Duodenal mucosa (tissue), 2 donors: Measurements from ENCODE around the gene GPRC5A.

Source experiments
- H3K27ac ChIP-seq: one replicate; pipeline ENCODE4 v1.7.0; 2013; ENCODE audit warnings: low read depth, low read length
- H3K27me3 ChIP-seq, 2 donors: one replicate each; pipeline ENCODE4 v1.7.0; 2013; ENCODE audit warnings: low read length in 2 of 2, control low read depth in 1 of 2; ENCODE audit not compliant: insufficient read depth in 2 of 2, control insufficient read depth in 1 of 2
- H3K36me3 ChIP-seq, 2 donors: one replicate each; pipeline ENCODE4 v1.7.0; 2013; ENCODE audit warnings: low read length in 2 of 2, control low read depth in 1 of 2; ENCODE audit not compliant: insufficient read depth in 2 of 2, control insufficient read depth in 1 of 2
- H3K4me1 ChIP-seq, 2 donors: one replicate each; pipeline ENCODE4 v1.7.0; 2013; ENCODE audit warnings: low read length in 2 of 2, control low read depth in 1 of 2; ENCODE audit not compliant: insufficient read depth in 2 of 2, control insufficient read depth in 1 of 2
- H3K4me3 ChIP-seq, 2 donors: one replicate each; pipeline ENCODE4 v1.7.0; 2013; ENCODE audit warnings: low read length in 2 of 2, low read depth in 1 of 2
- H3K9ac ChIP-seq, 2 donors: one replicate each; pipeline ENCODE4 v1.7.0; 2013; ENCODE audit warnings: low read length in 2 of 2, low read depth in 1 of 2
- H3K9me3 ChIP-seq, 2 donors: one replicate each; pipeline ENCODE4 v1.7.0; 2013; ENCODE audit warnings: low read length in 2 of 2, control low read depth in 1 of 2; ENCODE audit not compliant: control insufficient read depth in 1 of 2

Gene GPRC5A

GRCh38 chr12:12898136-12898717 is 6.9 kb downstream of the GPRC5A start:
- no peak overlapping the region for H3K27ac ChIP-seq
- no peak overlapping the region for H3K4me3 ChIP-seq
- peaks cover 20 to 23% of the 10 kb centered on the region in 2 donors for H3K4me1 ChIP-seq
- H3K9me3 ChIP-seq = no peaks in the 10 kb centered on the region
- no peak overlapping the region for H3K9ac ChIP-seq
- no peaks in the 10 kb centered on the region for H3K36me3 ChIP-seq
- no peaks in the 10 kb centered on the region for H3K27me3 ChIP-seq

DNA sequence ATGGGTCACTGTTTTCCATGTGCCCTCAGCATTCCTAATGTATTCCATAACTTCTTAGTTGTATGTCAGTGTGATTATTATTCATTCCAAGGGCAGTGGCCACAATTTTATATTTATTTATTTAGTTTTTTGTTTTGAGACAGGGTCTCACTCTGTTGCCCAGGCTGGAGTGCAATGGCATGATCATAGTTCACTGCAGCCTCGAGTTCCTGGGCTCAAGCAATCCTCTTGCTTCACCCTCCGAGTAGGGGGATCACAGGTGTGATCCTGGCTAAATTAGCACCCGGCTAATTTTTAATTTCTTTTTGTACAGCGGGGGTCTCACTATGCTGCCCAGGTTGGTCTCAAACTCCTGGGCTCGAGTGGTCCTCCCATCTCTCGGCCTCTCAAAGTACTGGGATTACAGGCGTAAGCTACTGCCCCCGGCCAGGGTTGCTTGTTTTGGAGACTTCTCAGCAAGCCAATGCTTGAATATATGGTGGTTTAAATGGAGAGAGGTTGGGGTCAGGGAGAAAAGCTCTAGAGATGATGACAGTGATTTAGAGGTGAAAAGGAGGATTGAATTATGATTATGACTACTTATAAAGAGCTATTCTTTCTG is 7.6 kb downstream of the GPRC5A start:
- Histone ChIP-seq H3K4me1 (peaks cover 28 to 29% of the 10 kb centered on the region in 2 donors), H3K9me3 (no peaks in the 10 kb centered on the region), H3K27ac (no peak overlapping the region), H3K9ac (no peak overlapping the region), H3K4me3 (no peak overlapping the region), H3K27me3 (no peaks in the 10 kb centered on the region), H3K36me3 (no peaks in the 10 kb centered on the region)

DNA sequence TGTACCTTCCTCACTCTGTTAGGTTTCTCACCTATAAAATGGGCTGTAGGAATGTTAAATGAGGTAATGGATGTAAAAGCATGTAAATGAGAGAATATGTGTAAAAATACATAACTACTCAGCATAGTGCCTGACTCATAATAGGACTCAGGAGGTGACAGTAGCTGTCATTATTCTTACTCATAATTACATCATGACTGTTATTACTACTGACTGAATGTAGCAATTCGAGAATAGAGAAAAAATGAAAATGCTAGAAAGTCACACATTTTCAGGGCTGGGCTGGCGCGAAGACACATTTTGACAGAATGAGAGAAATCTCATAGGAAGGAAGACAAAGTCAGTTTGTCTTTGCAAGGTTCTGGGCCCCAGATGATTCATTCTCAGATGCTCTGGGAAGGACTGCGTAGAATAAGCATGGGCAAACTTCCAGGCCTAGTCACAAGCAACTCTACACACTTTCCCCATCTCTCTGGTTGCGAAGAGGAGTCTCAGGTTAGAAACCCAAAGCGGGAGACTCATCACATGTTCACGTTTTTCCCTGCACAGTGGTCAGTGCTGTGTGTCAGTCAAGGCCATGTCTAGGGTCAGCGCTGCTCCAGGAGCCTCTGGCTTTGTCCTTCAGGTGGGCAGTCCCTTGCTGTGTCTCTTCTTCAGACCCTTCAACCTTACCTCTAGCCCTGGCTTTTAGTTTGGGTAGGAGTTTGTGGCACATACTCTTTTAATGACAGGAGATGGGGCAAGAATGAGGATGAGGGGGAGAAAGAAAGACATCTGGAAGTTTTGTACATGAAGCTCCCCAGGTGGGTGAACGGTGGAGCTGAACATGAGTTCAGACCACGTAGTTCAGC is 8.4 kb downstream of the GPRC5A start:
- Histone ChIP-seq H3K9ac (no peak overlapping the region), H3K36me3 (no peaks in the 10 kb centered on the region), H3K27ac (no peak overlapping the region), H3K9me3 (no peaks in the 10 kb centered on the region), H3K4me3 (no peak overlapping the region), H3K4me1 (peaks cover 33% of the 10 kb centered on the region in 2 donors), H3K27me3 (no peaks in the 10 kb centered on the region)

- Histone ChIP-seq H3K27me3 (no peaks in the 10 kb centered on the region), H3K36me3 (no peaks in the 10 kb centered on the region), H3K9me3 (no peaks in the 10 kb centered on the region), H3K27ac (no peak overlapping the region), H3K4me3 (no peak overlapping the region), H3K9ac (no peak overlapping the region), H3K4me1 (peaks cover 33% of the 10 kb centered on the region in 2 donors)
These were observed 9.4 kb downstream of the GPRC5A start for GRCh38 chr12:12900786-12901157.

DNA sequence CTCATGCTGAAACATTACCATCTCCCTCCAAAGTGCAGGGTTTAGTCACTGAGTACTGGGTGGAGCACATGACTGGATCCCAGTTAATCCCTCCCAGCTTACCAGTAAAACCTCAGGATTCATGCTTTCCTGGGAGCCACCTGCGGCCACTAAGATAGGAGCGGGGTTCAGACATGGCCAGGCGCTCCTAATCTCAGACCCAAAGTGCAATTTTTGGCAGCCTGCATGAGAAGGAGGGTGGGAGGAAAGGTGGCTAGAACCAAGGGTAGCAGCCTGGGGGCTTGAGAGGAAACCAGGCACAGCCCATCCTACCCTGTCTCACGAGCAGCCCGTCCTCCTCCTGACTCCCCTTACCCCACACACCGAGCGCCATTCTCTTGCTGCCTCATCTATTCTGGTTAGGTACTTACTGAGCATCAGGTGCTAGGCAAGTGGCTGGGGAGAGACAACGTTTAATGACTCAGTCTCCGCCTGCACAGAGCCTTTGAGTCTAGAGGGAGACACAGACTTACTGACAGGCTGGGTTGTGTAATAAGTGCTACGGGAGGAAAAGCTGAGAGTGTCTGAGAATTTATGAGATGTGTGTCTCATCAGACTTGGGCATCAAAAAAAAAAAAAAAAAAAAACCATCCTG is 9.9 kb downstream of the GPRC5A start:
- H3K27ac ChIP-seq = no peak overlapping the region
- no peaks in the 10 kb centered on the region for H3K36me3 ChIP-seq
- H3K4me3 ChIP-seq = peak overlapping the region in 1 of 2 donors; percentile 0
- peak overlapping the region in 1 of 2 donors; percentile 27 for H3K9ac ChIP-seq
- H3K9me3 ChIP-seq = no peaks in the 10 kb centered on the region
- peaks cover 33% of the 10 kb centered on the region in 2 donors for H3K4me1 ChIP-seq
- H3K27me3 ChIP-seq = no peaks in the 10 kb centered on the region

- no peaks in the 10 kb centered on the region for H3K9me3 ChIP-seq
- H3K27ac ChIP-seq = no peak overlapping the region
- H3K9ac ChIP-seq = no peak overlapping the region
- H3K4me3 ChIP-seq = no peak overlapping the region
- no peaks in the 10 kb centered on the region for H3K36me3 ChIP-seq
- H3K27me3 ChIP-seq = no peaks in the 10 kb centered on the region
- H3K4me1 ChIP-seq = peaks cover 33% of the 10 kb centered on the region in 2 donors
These were observed 10.7 kb downstream of the GPRC5A start for GRCh38 chr12:12902036-12902435.

DNA sequence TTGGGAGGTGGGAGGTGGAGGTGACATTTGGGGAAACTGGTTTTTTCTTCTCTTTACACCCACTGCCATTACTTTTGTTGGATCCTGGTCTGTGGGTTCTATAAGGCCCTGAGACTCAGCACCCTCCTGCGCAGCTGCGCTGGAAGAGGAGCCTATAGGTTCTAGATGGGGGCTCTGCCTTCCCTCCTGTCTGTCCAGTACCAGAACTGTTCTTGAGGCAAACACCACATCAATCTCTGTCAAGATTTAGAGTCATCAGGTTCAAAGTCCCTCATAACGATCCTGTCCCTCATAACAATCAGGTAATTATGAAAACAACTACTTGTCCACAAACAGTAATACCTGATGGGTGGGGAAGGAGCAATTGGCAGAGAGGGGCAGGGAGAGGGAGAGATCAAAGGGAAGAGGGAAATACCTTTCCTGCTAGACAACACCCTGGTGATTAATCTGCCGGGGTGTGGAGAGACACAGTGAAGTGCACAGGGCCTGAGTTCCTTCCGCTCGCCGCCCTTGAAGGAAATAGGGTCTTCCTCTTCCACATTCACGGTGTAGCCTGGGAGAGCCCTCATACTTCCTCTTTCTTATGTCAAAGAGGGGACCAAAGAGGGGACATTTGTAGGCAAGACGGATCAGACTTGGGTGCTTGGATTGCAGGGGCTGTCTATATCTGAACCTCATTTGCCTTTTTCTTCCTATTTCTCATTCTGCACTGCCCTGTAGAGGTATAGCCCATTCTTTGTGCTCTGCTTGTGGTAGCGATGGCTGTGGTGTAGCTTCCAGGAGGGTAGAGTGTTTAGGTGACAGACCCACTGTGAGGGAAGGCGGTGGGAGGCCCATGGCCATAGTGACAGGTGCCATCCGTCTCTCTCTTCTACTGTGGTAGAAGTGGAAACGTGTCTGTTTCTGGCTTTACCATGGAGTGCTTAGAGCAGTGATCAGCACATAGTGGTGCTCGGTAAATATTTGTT is 12.6 kb downstream of the GPRC5A start:
- Histone ChIP-seq H3K9me3 (no peaks in the 10 kb centered on the region), H3K27ac (no peak overlapping the region), H3K36me3 (peaks cover 0 to 9% of the 10 kb centered on the region in 2 donors), H3K9ac (peak overlapping the region; percentile 33 to 42), H3K4me1 (peaks cover 33 to 36% of the 10 kb centered on the region in 2 donors), H3K4me3 (peak overlapping the region; percentile 18 to 43), H3K27me3 (no peaks in the 10 kb centered on the region)

- peaks cover 0 to 9% of the 10 kb centered on the region in 2 donors for H3K36me3 ChIP-seq
These were observed 16.2 kb downstream of the GPRC5A start for GRCh38 chr12:12907552-12907951.

GRCh38 chr12:12908252-12908651 is 16.9 kb downstream of the GPRC5A start:
- Histone ChIP-seq H3K9ac (no peak overlapping the region), H3K27ac (no peak overlapping the region), H3K36me3 (peaks cover 0 to 15% of the 10 kb centered on the region in 2 donors), H3K4me1 (peaks cover 21 to 35% of the 10 kb centered on the region in 2 donors), H3K9me3 (no peaks in the 10 kb centered on the region), H3K4me3 (no peak overlapping the region), H3K27me3 (no peaks in the 10 kb centered on the region)

More at GRCh38 chr12:12907552-12907951, 16.2 kb downstream of the GPRC5A start:
- Histone ChIP-seq H3K9me3 (no peaks in the 10 kb centered on the region), H3K27ac (no peak overlapping the region), H3K4me3 (no peak overlapping the region), H3K4me1 (peaks cover 22 to 36% of the 10 kb centered on the region in 2 donors), H3K9ac (no peak overlapping the region), H3K27me3 (no peaks in the 10 kb centered on the region)
